Measurements from ENCODE around the gene BBC3. TPM values are rescaled to one million over a fixed set of nuclear protein-coding genes. Genes with fewer than 3 reads are reported as not detected.
A peak's percentile ranks its signal among the peaks of the same experiment; 100 is the strongest.

BBC3 gene
- total RNA-seq, 2 donors from 2014 or later: 21.9 to 84.2 TPM

DNA sequence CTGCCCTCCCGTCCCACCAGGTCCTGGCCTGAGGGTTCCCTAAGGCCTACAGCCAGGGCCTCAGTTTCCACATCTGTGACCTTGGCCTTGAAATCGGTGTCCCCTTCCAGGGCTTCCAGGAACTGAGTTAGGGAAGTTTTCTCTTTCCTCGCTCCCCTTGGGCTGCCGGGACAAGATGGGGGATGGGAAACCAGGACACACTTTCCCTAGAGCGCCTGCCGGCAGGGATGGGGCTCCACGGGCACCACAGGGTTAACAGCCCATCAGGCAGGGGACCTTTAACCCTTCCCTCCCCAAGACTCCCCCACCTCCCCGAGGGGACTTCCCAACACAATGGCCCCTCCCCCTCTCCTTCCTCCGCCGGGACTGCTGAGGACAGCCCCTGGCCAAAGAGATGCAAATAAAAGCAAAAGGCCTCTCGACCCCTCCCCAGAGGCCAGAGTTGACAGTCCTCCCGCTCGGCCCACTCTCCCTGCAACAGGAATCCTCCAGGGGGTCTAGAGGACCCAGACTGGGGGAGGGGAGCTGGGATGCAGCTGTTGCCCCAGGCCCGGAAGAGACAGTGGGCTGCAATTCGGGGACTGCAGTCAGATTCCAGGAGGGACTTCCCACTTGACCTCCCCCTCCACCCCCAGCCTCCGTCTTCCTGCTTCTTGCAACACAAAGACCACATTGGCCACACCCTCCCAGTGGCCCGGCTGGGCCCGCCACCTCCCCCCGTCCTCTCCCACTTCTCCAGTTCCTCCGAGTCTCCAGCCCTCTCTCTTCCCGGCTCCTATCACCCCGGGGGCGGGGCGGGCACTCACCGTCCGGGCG lies 3.4 kb downstream of the BBC3 start:
- H3K9me3 Mint-ChIP-seq: no peaks in the 10 kb centered on the region
- ATAC-seq (peak; percentile 12 to 25), DNase-seq (ENCODE audit: low spot score in 2 of 2) (peak; percentile 70 to 86)
- peaks cover 10 to 18% of the 10 kb centered on the region in 2 donors for H3K36me3 Mint-ChIP-seq
- H3K27ac Mint-ChIP-seq: peak overlapping the region in 1 of 2 donors; percentile 85

GRCh38 chr19:47226426-47227351 lies 4.3 kb downstream of the BBC3 start:
- DNase-seq (ENCODE audit: low spot score in 2 of 2) (peak; percentile 54 to 87), ATAC-seq (peak; percentile 21 to 42)
- H3K9me3 Mint-ChIP-seq: no peaks in the 10 kb centered on the region
- H3K36me3 Mint-ChIP-seq: peaks cover 10 to 15% of the 10 kb centered on the region in 2 donors
- peak overlapping the region in 1 of 2 donors; percentile 97 for H3K27ac Mint-ChIP-seq

- H3K9me3 Mint-ChIP-seq: no peaks in the 10 kb centered on the region
- peaks cover 10% of the 10 kb centered on the region in 2 donors for H3K36me3 Mint-ChIP-seq
- peak; percentile 89 to 94 for DNase-seq (ENCODE audit: low spot score in 2 of 2)
- ATAC-seq: peak; percentile 44 to 65
- H3K27ac Mint-ChIP-seq: peak overlapping the region in 1 of 2 donors; percentile 92
Observed at GRCh38 chr19:47225746-47226425, 5.1 kb downstream of the BBC3 start.

- H3K36me3 Mint-ChIP-seq: peaks cover 10% of the 10 kb centered on the region in 2 donors
- DNase-seq (ENCODE audit: low spot score in 2 of 2): no peak
- H3K9me3 Mint-ChIP-seq: no peaks in the 10 kb centered on the region
- H3K27ac Mint-ChIP-seq: peak overlapping the region; percentile 45 to 48
- ATAC-seq: no peak
Observed at GRCh38 chr19:47221890-47222289, 9.1 kb downstream of the BBC3 start.

DNA sequence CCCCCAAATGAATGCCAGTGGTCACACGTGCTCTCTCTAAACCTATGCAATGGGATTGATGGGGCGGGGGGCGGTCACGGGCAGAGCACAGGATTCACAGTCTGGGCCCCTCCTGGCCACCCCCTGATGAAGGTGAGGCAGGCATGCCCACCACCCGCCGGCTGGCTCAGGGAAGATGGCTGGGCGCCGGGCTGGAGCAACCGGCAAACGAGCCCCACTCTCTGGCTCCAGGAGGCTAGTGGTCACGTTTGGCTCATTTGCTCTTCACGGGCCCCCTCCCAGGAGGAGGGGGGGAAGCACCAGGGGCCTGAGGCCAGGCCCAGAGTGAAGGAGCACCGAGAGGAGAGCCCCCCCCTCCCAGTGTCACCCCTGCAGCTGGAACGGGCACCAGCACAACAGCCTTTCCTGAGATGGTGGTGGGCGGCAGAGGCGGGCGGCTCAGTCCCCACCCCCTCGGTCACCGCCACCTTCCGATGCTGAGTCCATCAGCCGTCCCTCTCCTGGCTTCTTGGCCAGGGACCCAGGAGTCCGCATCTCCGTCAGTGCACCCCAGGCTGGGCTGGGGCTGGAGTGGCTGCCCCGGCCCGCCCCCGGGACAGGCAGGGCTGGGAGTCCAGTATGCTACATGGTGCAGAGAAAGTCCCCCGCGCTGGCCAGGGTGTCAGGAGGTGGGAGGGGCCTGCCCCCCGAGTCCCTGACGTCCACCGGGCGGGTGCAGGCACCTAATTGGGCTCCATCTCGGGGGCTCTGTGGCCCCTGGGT lies 9.7 kb downstream of the BBC3 start:
- H3K9me3 Mint-ChIP-seq: no peaks in the 10 kb centered on the region
- H3K27ac Mint-ChIP-seq: peak overlapping the region in 1 of 2 donors; percentile 77
- peaks cover 10% of the 10 kb centered on the region in 2 donors for H3K36me3 Mint-ChIP-seq
- no peak for DNase-seq (ENCODE audit: low spot score in 2 of 2)
- no peak for ATAC-seq

DNA sequence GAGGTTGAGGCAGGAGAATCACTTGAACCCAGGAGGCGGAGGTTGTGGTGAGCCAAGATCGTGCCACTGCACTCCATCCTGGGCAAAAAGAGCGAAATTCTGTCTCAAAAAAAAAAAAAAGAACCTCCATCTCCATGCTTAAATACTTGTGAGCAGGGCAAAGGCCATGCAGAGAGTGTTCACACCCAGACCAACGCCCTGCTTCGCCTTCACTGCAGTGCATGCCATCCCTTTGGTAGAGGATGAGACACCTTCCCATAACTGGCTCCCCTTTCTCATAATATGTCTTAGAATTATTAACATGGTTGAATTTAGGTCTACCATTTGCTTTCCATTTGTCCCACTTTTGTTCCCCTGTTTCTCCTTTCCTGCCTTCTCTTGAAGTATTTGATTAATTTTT lies 15.4 kb downstream of the BBC3 start:
- H3K27ac Mint-ChIP-seq: no peak overlapping the region
- no peaks in the 10 kb centered on the region for H3K9me3 Mint-ChIP-seq
- H3K36me3 Mint-ChIP-seq: peaks cover 2 to 5% of the 10 kb centered on the region in 2 donors
- DNase-seq (ENCODE audit: low spot score in 2 of 2) (no peak), ATAC-seq (no peak)

GRCh38 chr19:47210689-47211316 lies 20.2 kb downstream of the BBC3 start:
- H3K27ac Mint-ChIP-seq: peak overlapping the region; percentile 86 to 87
- ATAC-seq: peak; percentile 62 to 75

DNA sequence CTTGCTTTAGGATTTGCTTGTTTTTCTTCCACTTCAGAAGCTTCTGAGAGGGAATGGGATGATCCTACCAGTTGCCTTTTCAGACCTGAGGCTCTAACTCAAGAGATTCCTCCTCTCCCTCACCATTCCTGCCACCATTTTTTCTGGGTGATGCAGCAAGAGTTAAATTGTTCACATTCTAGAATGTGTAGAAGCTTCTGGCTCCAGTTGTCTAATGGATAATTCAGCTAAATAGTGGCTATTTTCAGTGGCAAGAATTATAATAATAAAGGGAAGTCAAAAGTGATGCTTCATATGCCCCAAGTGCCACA lies 20.9 kb downstream of the BBC3 start:
- DNase-seq (ENCODE audit: low spot score in 2 of 2) (no peak), ATAC-seq (no peak)
- no peaks in the 10 kb centered on the region for H3K9me3 Mint-ChIP-seq
- peak overlapping the region; percentile 86 to 87 for H3K27ac Mint-ChIP-seq
- peaks cover 9 to 18% of the 10 kb centered on the region in 2 donors for H3K36me3 Mint-ChIP-seq

More at GRCh38 chr19:47210689-47211316, 20.2 kb downstream of the BBC3 start:
- H3K36me3 Mint-ChIP-seq: peaks cover 9 to 15% of the 10 kb centered on the region in 2 donors
- H3K9me3 Mint-ChIP-seq: no peaks in the 10 kb centered on the region
- DNase-seq (ENCODE audit: low spot score in 2 of 2): peak in 1 of 2 donors; percentile 84

- Mint-ChIP-seq H3K27ac (peak overlapping the region; percentile 65 to 86), H3K9me3 (no peaks in the 10 kb centered on the region), H3K36me3 (peaks cover 9 to 24% of the 10 kb centered on the region in 2 donors)
- ATAC-seq (no peak), DNase-seq (ENCODE audit: low spot score in 2 of 2) (no peak)
Observed at GRCh38 chr19:47209319-47210179, 21.4 kb downstream of the BBC3 start.

DNA sequence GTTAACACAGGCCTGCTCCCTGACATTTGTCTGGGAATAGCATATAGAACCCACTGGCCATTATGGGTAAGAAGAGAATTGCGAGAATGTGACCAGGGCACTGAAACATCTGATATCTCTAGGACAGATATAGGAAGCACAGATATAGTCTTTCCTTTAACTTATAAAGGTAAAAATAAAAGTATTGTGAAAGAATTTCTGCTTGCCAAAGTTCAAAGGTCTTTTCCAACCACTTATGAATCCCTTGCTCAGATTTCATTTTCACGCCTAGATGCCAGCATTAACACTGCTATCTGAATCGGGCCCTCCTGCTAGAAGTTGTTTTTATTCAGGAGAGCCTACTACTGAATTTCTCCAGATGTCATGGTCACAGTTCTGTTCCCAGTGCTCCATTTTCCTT lies 27.7 kb downstream of the BBC3 start:
- ATAC-seq: no peak
- Mint-ChIP-seq H3K27ac (peak overlapping the region in 1 of 2 donors; percentile 82), H3K36me3 (peaks cover 17 to 37% of the 10 kb centered on the region in 2 donors), H3K9me3 (no peaks in the 10 kb centered on the region)
- DNase-seq (ENCODE audit: low spot score in 2 of 2): no peak

DNA sequence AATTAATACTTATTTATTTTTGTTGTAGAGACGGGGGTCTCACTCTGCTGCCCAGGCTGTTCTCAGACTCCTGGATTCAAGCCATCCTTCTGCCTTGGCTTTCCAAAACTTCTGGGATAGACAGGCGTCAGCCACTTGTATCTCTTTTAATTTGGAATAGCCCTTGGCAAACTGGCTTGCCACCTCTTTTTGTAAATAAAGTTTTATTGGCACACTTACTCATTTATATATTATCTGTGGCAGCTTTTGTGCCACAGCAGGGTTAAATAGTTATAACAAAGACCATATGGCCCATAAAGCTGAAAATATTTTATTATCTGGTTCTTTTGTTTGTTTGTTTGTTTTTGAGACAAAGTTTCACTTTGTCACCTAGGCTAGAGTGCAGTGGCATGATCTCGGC lies 30.5 kb downstream of the BBC3 start:
- ATAC-seq (no peak), DNase-seq (ENCODE audit: low spot score in 2 of 2) (no peak)
- H3K9me3 Mint-ChIP-seq: no peaks in the 10 kb centered on the region
- peaks cover 21 to 45% of the 10 kb centered on the region in 2 donors for H3K36me3 Mint-ChIP-seq
- H3K27ac Mint-ChIP-seq: no peak overlapping the region

- H3K27ac Mint-ChIP-seq: no peak overlapping the region
- no peaks in the 10 kb centered on the region for H3K9me3 Mint-ChIP-seq
- DNase-seq (ENCODE audit: low spot score in 2 of 2) (no peak), ATAC-seq (no peak)
- peaks cover 16 to 34% of the 10 kb centered on the region in 2 donors for H3K36me3 Mint-ChIP-seq
Observed at GRCh38 chr19:47197141-47197540, 33.9 kb downstream of the BBC3 start.

- no peak for ATAC-seq
- DNase-seq (ENCODE audit: low spot score in 2 of 2): no peak
- H3K27ac Mint-ChIP-seq: no peak overlapping the region
- peaks cover 21 to 40% of the 10 kb centered on the region in 2 donors for H3K36me3 Mint-ChIP-seq
- H3K9me3 Mint-ChIP-seq: no peaks in the 10 kb centered on the region
Observed at GRCh38 chr19:47195434-47195833, 35.6 kb downstream of the BBC3 start.

- H3K36me3 Mint-ChIP-seq: peaks cover 17 to 40% of the 10 kb centered on the region in 2 donors
- DNase-seq (ENCODE audit: low spot score in 2 of 2) (peak in 1 of 2 donors; percentile 71), ATAC-seq (peak; percentile 42 to 63)
- H3K27ac Mint-ChIP-seq: peak overlapping the region; percentile 63 to 86
- H3K9me3 Mint-ChIP-seq: no peaks in the 10 kb centered on the region
Observed at GRCh38 chr19:47190167-47190727, 40.8 kb downstream of the BBC3 start.

All from activated naive CD4-positive, alpha-beta T cell treated with anti-CD3 and anti-CD28 coated beads, Interleukin-2, amount 50 U/mL, for 72 hours (primary cell).